Measurements from ENCODE around the gene GRAP.
"Not testable (repeated sequence)": the region's sequence is repeated elsewhere in the genome, so short reads cannot be mapped to it uniquely, and the experiment has no call there.

Gene GRAP

DNA sequence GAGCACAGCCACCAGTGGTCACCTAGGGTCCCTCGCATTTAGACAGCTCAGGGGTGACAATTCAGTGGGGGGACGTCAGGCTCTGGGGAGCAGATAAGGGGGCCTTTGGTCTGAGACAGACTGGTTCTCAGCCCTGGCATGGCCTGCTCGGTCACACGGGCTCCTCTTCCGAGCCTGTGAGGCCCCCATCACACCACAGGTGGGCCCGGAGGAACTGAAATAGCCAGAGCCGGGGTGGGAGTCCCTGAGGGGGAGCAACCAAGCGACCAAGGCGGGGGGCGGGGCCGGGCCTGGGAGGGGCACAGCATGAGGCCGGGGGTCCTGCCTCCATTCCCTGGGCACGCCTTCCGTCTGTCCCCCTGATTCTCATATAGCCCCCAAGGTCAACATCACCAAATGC, 4.4 kb downstream of the GRAP start:
- DNase-seq (ENCODE audit: low read depth) = not testable (repeated sequence)

DNA sequence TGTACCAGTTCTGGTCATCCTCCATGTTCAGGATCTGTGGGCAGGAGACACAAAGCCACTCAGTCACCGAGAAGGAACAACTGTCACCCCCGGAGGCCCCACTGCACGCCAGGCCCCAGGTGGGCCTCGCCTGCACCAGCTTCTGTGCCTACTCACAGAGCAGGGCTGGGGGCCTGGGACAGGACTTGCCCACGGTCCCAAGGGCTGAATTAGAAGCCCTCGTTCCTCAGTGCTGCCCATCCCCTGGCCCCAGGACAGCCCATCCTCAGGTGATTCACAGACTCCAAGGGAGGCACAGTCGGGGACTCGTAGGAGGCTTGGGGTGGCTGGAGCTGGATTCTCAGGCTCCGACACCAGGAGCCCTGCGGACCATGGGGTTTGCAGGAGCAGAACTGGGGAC, 4.9 kb downstream of the GRAP start:
- DNase-seq (ENCODE audit: low read depth) = not testable (repeated sequence)

DNA sequence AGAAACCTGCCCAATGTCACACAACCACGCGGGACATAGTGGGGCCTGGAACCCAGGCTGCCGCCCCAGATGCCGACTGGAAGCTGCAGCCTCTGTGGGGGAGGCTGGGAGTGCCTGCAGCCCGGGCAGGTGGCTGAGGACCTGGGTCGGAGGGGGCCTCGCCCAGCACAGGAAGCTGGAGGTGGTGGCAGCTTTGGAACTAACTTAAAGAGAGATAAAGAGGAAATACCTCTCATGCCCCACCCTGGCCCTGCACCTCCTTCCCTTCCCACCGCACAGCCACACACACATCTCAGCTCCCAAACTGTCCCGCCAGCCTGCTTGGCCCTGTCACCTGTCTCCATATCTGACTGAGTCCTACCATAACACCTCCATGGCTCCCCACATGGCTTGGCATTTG, 6.4 kb downstream of the GRAP start:
- DNase-seq (ENCODE audit: low read depth) = not testable (repeated sequence)

DNA sequence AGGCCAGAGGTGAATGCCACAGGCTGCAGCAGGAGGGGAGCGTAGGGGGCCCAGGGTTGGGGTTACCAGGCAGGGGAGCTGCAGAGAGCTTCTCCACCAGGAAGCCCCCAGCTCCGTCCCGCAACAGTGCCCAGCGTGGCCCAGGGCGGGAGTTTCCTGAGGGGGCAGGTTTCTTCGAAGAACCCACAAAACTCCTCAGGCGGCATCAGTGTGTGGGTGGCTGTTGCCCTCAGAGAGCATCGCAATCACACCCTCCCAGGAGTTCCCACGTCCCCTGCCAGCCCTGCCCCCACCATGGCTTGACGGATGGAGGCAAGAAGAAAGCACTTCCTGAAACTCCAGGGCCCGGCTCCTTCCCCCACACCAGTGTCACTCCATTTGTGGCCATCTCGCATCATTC, 8.0 kb downstream of the GRAP start:
- not testable (repeated sequence) for DNase-seq (ENCODE audit: low read depth)

DNA sequence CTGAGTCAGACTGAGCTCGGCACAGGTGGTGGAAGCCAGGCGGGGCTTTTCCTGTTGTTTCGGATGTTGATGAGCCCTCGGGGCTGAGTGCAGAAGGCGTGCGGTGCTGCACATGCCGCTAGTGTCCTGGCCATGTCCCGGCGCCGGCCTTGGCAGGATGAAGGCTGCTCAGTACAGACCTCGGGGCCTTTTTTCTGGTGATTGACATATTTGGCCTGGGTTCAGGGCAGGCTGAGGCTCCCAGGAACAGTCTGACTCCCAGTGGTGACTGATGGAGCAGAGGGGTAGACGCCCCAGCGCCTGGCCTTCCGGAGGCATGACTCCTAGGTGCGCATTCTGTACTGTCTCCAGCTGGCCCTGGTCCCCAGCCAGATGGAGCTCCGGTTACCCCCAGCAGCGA, 8.8 kb downstream of the GRAP start:
- not testable (repeated sequence) for DNase-seq (ENCODE audit: low read depth)

DNA sequence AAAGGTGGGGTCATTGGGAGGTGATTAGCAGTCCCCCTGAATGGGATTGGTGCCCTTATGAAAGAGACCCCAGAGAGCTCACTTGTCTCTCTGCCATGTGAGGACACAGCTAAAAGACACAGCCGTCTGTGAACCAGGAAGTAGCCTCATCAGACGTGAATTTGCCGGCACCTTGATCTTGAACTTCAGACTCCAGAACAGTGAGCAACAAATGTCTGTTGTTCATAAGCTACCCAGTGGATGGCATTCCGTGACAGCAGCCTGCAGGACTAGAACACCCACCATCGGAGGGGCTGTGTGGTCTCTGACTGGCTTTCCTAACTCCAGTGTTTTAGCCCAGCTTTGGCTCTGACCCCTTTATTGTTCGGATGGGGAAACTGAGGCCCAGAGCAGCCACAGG, 9.2 kb downstream of the GRAP start:
- DNase-seq (ENCODE audit: low read depth) = not testable (repeated sequence)

DNA sequence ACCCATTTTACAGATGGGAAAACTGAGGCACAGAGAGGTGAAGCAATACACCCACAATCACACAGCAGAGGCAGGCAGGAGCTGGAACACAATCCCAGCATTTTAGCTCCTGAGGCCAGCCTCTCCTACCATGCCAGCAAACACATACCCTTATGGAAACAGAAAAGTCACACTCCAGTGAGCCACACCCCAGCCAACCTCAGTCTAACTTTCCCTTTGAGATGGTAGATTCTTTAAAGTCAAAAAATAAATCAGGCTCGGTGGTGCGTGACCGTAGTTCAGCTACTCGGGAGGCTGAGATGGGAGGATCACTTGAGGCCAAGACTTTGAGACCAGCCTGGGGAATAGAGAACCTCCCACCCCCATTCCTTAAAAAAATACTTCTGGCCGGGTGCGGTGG, 10.6 kb downstream of the GRAP start:
- DNase-seq (ENCODE audit: low read depth) = not testable (repeated sequence)

DNA sequence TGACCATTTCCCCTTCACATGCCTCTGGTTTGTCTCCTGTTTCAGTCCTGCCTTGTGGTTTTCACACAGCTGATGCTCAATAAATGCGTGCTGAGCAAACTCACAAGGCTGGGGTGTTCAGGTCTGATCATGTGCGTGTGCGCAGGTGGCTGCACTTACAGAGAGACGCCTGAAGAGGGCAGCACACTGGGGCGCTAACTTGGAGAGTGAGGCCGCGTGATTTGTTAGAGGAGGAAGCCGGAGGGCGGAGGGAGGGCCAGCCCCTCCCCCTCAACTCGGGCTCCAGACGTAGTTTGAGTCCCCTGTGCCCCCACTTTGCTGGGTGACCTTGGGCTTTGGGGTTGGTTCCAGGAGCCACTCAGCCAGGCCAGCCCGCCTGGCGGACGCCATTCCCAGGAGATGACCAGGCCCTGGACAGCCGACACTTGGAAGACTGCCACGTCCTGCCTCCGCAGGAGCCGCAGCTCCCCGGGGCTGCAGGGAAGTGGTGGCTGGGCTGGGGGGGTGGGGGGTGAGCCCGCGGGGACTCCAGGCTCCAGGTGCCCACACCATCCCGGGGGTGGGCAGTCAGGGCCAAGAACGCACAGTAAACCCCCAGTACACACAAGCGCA, 14.3 kb downstream of the GRAP start:
- not testable (repeated sequence) for DNase-seq (ENCODE audit: low read depth)

DNA sequence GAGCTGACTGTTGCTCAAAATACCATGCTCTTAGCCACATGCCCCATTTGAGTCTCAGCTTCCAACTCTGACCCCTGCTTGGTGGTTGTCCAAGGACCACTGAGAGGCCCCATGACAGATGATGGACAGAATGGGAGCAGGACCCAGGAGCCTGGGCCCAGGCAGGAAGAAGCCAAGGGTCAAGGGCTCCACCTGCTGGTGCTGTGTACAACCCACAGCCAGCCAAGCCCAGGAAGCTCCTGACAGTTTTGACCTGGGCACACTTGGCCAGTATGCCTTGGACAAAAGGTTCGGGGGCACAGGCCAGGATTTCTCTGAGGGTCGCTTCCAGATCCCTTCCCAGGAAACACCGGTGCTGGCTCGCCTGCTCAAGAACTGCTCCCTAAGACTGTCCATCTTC, 15.0 kb downstream of the GRAP start:
- not testable (repeated sequence) for DNase-seq (ENCODE audit: low read depth)

DNA sequence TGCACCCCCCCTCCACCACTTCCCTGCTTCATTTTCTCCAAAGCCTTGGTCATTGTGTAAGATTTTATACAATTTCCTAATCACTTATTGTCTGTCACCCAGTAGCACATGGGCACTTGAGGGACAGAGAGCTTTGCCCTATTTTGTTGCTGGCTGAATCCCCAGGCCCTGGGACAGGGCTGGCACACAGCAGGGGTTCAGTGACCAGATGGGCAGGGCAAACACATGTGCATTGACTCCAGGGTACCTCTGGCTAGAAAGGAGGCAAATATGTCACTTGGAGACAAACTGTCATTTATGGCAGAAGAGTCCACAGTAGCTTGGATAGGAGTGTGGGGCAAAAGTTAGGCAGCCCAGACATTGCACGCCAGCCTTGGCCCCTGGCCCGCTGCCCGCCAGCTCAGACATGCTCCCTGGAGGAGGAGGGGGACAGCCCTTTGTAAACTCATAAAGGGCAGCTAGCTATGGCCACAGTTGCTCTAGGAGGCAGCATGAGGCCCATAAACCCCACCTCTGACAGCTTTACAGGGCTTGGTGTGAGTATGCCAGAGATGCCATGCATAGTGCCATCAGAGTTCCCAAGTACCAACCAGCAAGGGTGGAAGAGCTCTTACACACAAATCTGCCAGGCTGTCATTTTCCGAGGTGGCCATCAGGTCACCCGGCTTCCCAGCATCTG, 15.8 kb downstream of the GRAP start:
- not testable (repeated sequence) for DNase-seq (ENCODE audit: low read depth)

DNA sequence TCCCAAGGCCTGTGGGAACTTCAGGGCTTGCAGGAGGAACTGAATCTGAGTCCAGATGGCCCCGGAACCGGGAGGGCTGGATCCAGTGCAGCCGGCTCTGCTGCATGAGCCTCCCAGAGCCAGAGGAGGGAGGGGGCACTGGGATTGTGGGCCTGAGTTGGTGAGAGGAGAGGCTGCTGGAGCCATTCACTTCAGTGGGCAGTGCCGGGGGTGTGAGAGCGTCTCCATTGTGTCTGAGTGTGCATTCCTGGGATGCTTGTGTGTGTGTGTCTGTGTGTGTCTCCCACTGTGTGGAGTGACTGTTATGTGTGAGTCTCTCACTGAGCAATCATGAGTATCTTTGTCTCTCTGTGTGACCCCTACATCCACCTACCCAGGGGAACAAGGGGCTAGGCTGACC, 17.0 kb downstream of the GRAP start:
- DNase-seq (ENCODE audit: low read depth) = not testable (repeated sequence)

DNA sequence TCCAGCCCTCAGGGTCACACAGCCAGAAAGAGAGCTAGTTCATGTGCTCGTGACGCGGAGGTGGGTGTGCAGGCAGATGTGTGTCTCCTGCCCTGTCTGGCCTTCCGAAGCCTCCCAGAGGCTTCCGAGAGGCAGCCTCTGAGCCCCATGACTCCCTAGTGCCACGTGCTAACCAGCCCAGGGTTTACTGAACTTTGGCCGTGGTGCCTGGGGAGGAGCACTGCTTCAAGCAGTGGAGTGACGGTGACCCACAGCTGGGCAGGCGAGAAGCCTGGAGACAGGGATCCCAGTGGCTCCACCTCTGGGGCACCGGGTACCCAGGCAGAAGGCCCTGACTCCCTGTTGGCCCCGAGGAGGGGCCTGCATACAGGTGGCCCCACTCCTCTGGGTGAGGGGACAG, 18.1 kb downstream of the GRAP start:
- not testable (repeated sequence) for DNase-seq (ENCODE audit: low read depth)

DNA sequence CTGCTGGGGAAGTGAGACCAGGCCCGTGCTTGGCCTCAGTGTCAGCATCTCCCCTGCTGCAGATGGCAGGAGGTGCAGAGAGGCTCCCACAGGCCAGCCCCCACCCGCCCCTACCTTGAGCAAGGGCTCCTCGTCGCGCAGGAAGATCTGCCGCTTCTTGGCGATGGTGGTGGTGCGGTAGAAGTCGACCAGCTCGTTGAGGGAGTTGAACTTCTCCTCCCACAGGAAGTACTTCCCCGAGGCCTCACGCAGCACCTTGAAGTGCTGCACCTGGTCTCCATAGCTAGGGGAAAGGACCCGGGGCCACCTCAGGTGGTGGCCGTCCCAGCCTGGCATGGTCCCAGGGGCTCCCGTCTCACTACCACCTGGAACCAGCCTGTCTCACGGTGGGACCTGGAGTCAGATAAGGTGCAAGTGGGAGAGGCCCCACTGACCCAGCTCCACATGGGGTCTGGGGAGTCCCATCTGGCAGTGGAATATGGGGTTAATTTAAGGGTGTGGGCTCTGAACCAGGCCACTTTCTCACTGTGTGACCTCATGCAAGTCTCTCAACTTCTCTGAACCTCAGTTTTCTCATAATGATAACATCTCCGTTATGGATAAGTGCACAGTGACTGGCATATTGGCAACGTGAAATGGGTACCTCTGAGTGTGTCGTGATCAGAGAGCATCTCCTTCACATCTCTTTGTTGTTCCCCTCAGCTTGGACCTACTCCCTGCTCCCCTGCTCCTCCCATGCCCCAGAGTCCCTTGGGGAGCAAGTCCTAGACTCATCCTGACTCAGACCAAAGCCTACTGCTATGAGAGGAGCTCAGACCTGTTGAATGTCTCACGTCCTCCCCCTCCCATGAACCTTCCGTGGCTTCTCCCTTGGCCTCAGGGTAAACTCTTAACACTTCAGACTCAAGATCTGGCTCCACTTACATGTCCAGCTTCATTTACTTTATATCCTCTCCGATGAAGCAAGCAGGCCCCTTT, 22.4 kb downstream of the GRAP start:
- DNase-seq (ENCODE audit: low read depth) = no peak

DNA sequence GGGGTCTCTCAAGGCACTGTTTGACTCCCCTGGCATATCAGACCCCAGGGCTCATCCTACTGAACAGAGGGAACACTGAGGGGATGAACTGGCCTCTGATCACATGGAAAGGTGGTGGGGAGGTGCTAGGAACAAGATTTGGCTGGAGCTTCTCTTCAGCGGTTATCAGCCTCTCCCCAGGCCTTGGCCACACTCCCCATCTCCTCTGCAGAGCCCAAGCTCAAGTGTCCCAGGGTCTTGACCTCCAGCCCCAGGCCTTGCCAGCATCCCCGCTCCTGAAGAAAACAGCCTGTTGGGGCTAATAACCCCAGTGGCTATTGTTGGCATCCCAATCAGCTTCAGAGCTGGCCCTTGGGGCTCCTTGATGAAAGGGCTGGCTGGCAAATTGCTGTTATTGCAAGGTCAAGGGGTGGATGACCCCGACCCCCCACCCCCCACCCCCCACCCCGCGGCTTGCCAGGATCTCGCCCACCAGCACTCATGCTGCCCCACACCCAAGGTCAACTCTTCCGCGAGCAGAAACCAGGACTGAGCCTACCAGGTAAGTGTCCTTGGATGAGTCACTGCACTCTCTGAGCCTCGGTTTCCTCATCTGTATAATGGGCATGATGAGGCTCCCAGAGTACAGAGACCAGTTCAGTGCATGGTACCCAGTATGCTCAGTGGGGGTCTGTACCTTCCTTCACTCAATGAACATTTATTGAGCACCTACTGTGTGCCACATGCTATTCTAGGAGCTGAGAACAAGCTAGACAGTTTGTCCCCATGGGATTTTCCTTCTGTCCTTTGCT, 23.4 kb downstream of the GRAP start:
- no peak for DNase-seq (ENCODE audit: low read depth)

DNA sequence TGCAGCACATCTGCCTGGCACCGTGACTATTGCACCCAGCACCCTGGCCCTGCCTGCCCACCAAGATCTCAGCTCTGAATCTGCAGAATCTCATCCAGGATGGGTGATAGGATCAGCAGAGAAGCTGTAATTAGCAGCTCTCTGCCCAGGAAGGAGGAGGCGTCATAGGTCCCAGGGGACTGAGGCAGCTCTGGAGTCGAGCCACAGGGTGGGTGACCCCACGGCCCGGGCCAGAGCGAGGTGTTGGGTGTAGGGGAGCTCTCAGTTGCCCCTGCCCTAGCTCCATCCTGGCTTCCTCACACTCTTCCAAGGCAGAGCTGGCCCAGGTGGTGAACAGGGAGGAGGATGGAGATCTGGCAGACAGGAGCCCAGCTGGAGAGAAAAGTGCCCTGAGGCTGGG, 24.0 kb downstream of the GRAP start:
- DNase-seq (ENCODE audit: low read depth) = no peak

DNA sequence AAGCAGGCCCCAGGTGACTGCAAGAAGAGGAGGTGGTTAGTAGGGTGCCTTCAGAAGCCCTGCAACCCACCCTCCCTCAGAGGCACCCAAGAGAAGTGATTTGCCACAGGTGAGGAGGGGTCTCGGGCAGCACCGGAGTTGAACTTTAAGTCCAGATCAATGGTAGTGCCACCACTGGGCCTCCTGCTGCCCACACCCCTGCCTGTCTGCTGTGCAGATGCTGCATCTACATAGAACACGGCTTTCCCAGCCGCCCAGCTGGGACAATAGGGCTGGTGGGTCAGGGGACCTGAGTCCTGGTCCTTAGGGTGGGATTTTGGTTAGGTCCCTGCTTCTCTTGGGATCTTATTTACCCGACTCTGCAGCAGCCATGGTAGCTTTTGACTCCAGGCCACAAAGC, 24.6 kb downstream of the GRAP start:
- no peak for DNase-seq (ENCODE audit: low read depth)

DNA sequence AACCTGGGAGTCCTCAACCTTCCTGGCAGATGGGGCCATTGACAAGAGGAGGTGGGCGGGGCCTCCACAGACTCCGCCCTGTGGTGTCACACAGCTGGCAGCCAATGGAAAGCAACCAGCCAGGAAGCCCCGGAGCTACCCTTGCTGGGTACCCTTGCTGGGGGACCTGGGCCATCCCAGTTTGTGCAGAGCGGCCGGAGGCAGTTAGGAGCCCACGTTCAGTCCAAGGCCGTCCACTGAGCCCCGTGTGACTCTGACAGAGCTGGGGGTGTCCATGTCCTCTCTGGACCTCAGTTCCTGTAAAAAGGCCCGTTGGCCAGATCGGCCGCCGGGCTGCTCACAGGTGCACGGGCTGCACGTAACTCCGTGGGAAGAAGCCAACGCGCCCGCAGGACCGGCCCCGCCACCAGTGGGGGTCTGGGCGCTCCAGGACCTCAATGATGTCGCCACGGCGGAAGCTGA, 25.1 kb downstream of the GRAP start:
- no peak for DNase-seq (ENCODE audit: low read depth)

DNA sequence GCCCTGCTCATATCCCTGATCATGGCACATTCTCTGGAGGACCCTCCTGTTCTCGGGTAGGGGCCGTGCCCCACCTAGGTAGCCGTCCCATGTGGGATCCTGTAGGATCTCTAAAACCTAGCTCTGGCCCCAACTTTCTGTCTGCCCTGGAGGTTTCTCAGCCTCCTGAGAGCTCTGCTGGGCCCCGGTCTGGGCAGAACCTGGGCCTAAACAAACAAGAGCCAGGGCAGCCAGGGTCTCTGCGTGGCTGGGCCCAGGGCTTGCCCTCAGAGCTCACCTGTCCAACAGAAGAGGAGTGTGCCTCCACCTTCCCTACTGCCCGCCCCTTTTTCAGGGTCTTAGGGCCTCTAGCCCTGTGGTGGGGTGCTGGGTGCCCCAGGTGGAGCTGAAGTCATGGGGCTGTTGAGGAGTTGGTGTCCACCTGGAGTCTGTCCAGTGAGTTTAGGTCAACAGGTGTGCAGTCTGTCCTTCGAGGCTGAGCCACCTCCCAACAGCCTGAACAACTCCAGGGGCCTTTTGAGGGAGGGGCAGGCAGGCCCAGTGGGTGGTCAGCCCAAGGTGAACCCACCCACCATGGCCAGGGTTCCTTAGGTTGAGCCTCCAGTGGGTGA, 25.6 kb downstream of the GRAP start:
- DNase-seq (ENCODE audit: low read depth) = not testable (repeated sequence)

DNA sequence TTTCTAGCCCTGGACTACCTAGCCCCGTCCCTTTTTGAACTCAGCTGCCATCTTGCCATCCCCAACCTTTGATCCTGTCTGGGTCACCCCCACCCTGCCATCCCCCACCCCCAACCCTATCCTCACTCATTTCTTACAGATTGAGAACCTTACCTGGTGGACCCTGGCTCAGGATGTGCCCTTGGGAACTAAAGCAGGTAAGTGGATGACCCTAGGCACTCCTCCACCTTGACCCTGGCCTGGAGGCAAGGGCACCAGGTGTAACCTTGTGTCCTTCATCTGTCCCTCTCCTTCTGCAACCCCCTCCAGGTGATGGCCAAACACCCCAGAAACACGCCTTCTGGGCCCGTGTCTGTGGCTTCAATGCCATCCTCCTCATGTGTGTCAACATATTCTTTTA, 26.7 kb downstream of the GRAP start:
- DNase-seq (ENCODE audit: low read depth) = no peak

DNA sequence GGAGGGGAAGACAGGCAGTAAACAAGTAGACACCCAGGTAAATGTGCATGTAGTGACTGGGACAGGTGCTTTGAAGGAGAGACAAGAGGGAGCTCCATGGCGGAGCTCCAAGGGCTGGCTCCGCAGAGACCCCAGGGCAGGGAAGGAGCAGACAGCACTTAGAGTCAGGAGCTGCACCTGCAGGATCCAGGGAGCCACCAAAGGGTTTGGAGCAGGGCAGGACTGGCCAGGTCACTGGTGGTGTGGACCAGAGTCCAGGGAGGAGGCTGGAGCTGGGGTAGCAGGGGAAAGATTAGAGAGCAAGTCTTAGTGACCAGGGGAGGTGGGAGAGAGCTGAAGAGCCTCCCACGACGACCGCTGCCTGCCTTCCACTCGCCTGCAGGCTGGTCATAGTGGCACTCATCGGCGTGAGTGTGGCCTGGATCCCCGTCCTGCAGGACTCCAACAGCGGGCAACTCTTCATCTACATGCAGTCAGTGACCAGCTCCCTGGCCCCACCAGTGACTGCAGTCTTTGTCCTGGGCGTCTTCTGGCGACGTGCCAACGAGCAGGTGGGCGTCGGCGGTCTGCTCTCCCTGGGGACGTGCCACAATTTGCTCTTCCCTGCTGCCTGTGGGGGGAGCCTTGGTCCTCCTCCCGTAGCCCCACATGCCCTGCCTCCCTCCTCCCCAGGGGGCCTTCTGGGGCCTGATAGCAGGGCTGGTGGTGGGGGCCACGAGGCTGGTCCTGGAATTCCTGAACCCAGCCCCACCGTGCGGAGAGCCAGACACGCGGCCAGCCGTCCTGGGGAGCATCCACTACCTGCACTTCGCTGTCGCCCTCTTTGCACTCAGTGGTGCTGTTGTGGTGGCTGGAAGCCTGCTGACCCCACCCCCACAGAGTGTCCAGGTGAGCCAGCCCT, 27.5 kb downstream of the GRAP start:
- DNase-seq (ENCODE audit: low read depth) = no peak

Data from stimulated activated CD8-positive, alpha-beta memory T cell treated with anti-CD3 and anti-CD28 coated beads, Interleukin-12 subunit alpha, Interleukin-12 subunit beta, amount 100 ng/mL, for 4 hours (primary cell).